Breast epithelium (tissue), 3 donors: ENCODE results near the gene RNF135.

Experiments used
- POLR2A ChIP-seq: fragments of 450-650 bp; IDR thresholded peaks from one replicate; pipeline ENCODE4 v1.6.1; 2016; ENCODE audit warnings: antibody characterized with exemption, mild to moderate bottlenecking, moderate library complexity
- POLR2AphosphoS5 ChIP-seq, 3 donors: sonication (generic); formaldehyde crosslinking; IDR thresholded peaks; one replicate each; pipeline ENCODE4 v1.6.1; 2017; ENCODE audit warnings: antibody characterized with exemption in 3 of 3
- TF ChIP-seq, protein P1 (sequence below), 3 donors: fragments of 450-650 bp; IDR thresholded peaks; one replicate each; pipeline ENCODE4 v1.5.1; 2016 to 2017; ENCODE audit warnings: antibody characterized with exemption in 3 of 3, mild to moderate bottlenecking in 3 of 3, moderate library complexity in 3 of 3

DNA sequence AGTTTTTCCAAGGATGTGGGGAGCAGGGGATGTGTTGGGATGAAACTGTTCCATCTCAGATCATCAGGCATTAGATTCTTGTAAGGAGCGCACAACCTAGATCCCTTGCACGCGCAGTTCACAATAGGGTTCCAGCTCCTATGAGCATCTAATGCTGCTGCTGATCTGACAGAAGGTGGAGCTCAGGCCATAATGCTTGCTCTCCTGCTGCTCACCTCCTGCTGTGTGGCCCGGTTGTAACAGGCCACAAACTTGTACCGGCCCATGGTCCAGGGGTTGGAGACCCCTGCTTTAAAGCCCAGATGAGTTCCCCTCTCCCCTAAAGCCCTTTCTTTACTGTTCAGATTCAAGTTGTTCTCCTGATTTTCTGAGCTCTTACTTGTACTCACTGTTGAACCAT is 44.8 kb downstream of the RNF135 start:
- TF ChIP-seq, protein P1, sequence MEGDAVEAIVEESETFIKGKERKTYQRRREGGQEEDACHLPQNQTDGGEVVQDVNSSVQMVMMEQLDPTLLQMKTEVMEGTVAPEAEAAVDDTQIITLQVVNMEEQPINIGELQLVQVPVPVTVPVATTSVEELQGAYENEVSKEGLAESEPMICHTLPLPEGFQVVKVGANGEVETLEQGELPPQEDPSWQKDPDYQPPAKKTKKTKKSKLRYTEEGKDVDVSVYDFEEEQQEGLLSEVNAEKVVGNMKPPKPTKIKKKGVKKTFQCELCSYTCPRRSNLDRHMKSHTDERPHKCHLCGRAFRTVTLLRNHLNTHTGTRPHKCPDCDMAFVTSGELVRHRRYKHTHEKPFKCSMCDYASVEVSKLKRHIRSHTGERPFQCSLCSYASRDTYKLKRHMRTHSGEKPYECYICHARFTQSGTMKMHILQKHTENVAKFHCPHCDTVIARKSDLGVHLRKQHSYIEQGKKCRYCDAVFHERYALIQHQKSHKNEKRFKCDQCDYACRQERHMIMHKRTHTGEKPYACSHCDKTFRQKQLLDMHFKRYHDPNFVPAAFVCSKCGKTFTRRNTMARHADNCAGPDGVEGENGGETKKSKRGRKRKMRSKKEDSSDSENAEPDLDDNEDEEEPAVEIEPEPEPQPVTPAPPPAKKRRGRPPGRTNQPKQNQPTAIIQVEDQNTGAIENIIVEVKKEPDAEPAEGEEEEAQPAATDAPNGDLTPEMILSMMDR (IDR thresholded peaks at IDR 0.05): no peak
- no peak for TF ChIP-seq POLR2A
- no peak for TF ChIP-seq POLR2AphosphoS5 (IDR thresholded peaks at IDR 0.05)
